ENCODE measurements around the gene SYTL3.

GRCh38 chr6:158630938-158631616, 18.8 kb upstream of the SYTL3 start:
- TF ChIP-seq ZNF274 (IDR thresholded peaks at IDR 0.05; ENCODE audit: low read depth, low read length) (no peak), SUZ12 (IDR thresholded peaks at IDR 0.05; ENCODE audit: extremely low read depth, insufficient read depth, insufficient read length) (no peak)

Data from NT2/D1 (cell line).